HG03342 (cell line): ENCODE measurements around the gene CYBA.
"Not testable (repeated sequence)": the region's sequence is repeated elsewhere in the genome, so short reads cannot be mapped to it uniquely, and the experiment has no call there.

Experiments
- ATAC-seq: cut with Tn5 transposase; IDR thresholded peaks from one replicate; pipeline ENCODE4 v1.9.1; 2021; ENCODE audit warnings: mild to moderate bottlenecking, moderate library complexity; ENCODE audit not compliant: unreplicated experiment

Gene CYBA

DNA sequence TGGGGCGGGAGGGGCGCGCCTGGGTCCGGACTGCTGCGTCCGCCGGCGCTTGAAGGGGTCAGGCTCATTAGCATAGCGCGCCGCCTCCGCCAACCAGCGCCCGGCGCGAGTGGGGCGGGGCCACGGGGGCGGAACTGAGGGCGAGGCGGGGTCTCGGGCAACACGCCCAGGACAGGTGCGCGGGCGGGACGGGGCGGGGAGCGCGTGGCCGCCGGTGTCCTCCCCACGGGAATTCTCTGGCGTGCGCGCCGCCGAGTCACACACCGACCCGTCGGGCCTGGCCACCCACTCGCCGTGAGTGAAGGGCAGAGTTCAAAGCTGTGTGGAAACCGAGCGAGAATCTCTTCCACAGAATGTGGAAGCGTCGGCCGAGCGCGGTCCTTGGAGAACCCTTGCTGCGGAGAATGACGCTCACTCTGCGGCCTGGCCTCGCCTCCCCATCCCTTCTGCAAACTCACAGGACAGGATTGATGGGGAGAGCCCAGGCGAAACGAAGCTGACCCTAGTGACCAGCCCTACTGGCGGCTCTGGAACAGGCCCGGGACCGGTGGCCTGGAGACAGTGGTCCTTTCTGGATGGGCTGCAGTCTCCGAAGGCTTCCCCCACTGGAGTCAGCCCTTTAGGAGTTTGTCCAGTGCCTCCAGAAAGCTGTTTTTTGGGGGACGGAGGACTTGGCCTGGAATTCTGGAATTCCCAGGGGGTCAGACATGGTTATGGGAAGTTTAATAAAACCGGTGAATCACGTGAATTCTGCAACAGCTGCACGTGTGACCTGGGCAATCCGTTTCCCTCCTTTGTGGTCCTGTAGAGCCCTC lies 35.8 kb upstream of the CYBA start, which contains the start of gene SNAI3:
Gene SNAI3, minus strand, starts transcription at position 69 of the 815 bp plus-strand sequence. CDS start 101 bp downstream, outside the sequence.
- peak; percentile 57 for ATAC-seq

DNA sequence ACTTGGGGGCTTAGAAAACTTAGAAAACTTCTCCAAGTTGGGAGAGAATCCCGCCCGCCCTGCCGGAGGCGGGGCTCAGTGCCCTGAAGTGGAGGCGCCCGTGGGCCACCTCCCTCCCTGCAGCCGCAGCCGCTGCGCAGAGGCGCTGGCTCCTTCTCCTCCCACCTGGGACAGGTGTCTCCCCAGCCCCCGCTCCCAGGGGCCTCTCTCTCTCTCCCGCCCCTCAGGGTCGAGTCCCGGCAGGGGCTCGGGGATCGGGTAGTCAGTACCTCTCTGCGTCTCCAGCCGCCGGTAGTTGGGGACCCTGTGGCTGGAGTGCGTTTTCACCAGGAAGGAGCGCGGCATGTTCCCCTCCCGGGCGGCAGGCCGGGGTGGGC lies 35.2 kb upstream of the CYBA start:
- ATAC-seq: peak; percentile 3

DNA sequence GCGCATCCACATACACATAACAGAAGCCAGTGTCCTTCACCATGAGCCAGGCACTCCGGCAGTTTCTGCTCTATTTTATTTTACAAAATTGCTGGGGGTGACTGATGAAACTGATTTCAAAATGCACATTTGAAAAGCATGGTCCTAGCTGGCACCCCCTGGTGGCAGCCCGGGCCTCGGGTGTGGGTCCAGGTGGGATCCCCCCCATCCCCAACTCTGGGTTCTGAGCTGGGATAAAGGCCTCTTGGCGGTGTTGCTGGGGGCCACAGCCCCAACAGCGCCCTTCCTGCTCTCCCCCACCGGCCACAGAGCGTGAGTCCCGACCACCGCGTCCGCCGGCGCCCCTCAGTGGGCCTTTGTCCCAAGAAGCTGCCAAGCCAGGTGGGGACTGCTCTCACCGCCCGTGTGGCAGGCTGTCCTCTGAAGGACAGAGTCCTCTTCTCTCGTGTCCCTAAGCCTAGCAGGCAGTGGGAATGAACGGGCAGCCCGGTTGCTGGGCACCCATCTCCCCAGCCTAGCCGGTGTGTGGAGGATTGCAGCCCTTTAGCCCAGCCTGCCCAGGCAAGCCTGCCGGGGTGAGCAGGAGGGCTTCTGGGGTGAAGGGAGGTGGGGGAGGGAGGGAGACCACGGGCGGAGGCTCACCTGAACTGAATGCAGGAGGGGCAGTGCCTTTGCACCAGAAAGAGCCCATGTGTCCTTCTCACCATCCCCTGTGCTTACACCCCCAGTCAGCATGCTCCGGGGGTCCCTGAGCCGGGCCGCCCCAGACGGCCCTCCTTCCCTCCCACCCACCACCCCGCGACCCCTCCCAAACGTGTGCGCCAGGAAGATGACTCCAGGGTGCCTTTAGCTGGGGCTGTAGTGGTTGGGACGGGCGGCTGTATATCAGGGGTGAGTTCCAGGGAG lies 34.6 kb upstream of the CYBA start:
- no peak for ATAC-seq

DNA sequence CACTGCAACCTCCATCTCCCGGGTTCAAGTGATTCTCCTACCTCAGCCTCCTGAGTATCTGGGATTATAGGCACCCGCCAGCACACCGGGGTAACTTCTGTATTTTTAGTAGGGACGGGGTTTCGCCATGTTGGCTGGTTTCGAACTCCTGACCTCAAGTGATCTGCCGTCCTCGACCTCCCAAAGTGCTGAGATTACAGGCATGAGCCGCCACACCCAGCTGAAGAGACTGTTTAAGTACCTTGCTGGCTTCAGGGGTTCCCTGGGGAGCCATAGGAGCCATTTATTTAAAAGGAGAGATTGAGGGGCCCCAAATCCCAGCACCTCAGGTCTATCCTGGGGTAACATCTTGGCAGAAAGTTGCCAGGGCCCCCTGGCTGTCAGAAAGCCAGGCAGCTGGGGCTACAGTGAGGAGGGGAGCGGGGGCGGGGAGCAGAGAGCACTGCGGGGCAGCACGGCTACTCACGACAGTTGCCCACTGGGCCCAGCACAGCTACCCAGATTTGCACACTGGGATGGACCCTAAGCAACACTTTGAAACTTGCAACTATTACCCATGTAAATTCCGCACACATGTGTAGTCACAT lies 33.8 kb upstream of the CYBA start:
- ATAC-seq: no peak

DNA sequence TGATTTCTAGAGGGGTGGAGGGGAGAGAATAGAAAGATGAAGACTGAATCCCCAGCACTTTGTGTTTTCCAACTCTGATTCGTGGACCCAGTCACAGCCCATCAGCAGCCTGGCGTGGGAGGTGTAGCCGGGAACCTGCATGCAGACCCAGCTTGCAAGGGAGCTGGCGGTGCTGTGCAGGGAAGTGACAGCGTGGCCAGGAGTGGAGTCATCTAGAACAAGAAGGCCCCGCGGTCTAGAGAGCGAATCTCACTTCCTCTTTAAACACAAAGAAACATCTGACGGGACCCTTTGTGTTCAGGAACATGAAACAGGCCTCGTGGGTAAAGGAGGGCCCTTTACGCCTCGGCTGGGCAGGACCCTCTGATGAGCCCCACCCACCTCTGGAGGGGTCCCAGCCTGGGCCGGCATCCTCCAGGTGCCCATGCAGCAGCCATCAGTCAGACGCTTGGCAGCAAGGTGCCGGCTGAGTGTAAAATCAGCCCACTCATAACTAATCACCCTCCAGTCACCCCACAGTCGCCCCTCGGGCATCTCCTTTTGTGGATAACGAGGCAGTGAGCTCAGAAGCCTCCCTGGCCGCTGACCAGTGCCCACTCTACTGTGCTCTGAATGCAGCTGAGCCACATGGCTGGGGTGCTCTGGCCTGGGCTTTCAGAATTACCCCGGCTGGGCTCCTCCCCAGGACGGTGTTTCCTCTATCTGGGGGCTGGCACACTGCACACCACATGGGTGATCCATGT lies 31.0 kb upstream of the CYBA start:
- ATAC-seq: peak; percentile 71

DNA sequence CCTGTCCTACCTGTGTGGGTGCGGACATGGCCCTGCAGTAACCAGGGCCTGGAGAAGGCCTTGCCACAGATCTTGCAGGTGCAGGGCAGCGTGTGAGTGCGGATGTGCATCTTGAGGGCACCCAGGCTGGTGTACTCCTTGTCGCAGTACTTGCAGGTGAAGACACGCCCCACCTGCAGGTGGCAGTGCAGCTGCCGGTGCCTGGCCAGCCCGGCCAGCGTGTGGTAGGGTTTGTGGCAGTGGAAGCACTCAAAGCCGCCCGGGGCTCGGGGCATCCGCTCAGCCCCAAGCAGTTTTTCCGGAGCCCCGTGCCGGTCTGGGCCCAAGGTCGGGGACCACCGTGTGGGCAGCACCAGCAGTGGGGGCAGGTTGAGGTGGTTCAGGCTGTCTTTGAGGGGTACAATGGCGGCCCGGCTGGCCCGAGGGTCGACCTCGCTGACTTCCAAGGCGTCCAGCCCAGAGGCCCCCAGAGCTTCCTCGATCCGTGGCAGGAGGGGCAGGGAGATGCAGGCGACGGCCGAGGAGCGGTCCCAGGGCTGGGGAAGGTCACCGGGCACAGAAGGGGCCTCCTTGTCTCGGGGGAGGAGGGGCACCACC lies 30.3 kb upstream of the CYBA start:
- no peak for ATAC-seq

DNA sequence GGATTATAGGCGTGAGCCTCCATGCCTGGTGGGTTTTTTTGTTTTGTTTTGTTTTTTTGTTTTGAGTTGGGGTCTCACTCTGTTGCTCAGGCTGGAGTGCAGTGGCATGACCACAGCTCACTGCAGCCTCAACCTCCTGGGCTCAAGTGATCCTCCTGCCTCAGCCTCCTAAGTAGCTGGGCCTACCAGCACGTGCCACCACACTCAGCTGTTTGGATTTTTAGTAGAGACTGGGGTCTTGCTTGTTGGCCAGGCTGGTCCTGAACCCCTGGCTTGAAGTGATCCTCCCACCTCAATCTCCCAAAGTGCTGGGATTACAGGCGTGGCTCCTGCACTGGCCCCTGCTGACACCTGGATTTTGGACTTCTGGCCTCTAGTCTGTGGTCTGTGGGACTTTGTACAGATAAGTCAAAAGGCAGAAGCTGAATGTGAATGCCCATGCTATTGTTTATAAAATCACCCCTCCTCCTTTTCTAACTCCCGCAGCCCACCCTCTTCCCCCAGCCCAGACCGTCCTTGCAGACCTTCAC lies 29.8 kb upstream of the CYBA start:
- no peak for ATAC-seq

DNA sequence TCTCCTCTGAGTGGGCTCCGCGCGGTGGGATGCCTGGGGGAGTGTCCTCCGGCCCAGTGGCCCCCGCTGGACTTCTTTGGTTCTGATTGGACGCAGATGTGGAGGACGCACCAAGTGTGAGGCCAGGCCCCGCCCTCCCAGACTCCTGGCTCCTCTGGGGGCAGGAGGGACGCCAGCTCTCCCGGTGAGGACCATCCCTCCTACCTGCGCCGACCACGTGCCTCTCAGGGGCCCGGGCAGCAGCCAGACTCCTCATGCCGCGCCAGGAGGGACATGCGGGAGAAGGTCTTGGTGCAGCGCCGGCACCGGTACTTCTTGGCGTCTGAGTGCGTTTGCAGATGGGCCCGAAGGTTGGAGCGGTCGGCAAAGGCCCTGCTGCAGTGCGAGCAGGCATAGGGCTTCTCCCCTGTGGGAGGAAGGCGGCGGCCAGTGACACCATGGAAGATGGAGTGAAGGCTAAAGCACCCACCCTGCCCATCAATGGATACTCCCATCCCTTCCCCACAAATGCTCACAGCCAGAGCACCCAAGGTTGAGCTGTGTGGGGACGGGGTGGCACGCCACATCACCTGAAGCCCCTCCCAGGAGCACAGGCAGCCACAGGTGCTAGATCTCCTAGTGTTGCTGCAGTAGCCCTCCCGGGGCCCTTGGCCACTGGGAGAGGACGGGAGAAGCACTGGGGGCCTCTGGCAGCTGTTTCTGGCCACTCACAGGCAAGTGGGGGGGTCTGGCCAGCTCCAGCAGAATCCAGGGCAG lies 27.5 kb upstream of the CYBA start:
- ATAC-seq: no peak

DNA sequence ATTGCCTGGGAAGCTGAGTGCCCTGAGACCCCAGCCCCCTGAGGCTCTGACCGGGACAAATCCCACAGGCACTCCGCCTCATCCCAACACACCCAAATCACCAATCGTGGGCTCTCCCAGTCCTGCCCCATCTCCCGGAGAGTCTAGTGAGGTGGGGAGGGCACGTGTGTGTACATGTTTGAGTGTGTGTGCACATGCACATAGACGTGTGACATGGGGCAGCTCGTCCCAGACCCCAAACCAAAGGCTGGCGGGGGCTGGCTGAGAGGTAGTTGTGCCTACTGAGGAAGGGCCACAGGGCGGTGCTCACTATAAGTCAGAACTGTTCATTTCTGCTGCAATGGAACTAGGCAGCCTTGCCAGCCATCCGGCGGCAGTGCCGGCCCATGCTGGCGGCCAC lies 26.9 kb upstream of the CYBA start:
- ATAC-seq: no peak

DNA sequence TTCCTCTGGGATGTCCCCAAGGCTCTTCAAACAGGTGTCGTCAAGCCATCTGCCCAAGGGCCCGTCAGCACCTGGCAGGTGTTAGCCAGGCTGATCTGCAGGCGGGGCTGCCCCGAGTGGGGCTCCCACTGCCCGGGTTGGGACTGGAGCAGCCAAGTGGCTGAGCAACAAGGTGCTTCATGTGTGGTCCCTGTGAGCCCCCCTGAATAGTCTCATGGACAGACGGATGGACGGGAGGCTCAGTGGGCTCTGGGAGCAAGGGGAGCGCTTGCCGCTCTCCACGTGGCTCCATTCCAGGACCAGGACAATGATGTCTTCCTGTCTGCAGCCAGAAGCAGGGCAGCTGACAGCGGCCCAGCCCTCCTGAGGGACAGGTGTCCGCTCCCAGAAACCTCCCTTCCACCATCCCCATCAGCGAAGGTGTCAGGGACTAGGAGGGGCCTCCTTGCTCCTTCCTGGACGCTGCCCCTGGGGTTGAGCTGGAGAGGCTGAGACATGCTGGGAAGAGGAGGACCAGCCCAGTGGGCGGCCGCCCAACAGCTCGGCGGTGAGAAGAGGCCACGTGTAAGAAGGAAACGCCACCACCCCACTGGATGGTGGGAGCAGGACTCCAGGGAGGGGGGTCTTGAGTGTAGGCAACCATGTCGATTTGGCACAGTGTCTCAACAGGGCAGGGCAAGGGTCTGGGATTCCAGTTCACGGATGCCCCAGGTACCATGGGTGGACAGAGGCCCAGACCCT lies 25.8 kb upstream of the CYBA start:
- ATAC-seq: no peak

DNA sequence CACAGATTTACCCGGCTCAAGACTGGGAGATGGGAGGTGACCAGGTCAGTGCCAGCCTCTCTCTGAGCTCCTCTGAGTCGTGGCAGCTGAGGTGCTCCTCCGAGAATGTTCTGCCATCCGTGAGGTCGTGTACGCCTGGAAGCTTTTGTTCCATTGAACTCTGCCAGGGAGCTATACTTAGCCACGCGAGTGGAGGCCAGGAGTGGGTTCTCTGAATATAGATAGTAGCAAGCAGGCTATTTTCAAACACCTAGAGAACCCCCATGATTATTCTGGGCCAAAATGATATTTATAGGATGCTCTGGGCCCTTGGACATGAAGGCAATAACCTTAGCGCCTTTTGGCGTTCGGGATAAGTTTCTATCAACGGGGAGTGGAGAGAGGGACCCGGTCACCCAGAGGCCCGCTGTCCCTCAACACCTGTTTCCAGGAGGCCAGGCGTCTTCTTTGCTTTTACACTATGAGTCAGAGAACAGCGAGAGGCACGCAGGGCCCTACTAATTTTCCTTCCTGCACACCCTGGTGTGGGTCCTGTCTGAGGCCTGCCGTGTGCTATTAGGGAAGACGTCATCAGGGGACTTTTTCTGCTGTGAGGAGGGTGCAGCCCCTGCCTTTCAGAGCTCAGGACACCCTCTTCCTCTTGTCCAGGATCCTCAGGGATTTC lies 23.0 kb upstream of the CYBA start:
- ATAC-seq: no peak

DNA sequence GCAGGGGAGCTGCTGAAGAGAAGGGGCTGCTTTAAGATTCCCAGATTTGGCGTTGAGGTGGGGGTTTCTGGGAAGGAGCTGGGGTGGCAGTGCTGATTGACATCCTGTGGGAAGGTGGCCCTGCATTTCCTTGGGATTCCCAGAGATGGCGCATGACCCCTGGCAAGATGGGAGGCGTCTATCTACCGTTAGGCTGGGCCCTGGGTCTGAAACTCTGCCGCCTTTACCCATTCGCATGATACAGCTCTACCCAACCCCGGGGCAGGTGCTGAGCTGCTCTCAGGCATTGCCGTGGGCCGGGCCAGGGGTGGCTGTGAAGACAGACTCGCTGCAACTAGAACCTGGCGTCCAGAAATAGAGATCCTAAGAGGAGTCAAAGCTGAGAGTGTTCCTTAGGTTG lies 21.9 kb upstream of the CYBA start:
- no peak for ATAC-seq

DNA sequence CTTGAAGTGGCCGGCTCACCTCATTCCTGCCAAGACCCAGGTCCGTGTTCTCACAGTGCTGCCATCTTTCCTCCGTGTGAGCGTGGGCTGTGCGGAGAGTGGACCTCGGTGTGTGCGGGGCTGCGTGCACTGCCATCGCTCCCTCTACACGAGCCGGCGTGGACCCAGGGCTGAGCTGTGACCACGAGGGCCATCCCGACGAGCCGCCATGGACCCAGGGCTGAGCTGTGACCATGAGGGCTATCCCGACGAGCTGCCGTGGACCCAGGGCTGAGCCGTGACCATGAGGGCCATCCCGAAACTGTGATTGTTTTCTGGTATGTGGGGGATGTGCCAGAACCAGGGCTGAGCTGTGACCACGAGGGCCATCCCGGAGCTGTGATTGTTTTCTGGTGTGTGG lies 21.0 kb upstream of the CYBA start:
- no peak for ATAC-seq

DNA sequence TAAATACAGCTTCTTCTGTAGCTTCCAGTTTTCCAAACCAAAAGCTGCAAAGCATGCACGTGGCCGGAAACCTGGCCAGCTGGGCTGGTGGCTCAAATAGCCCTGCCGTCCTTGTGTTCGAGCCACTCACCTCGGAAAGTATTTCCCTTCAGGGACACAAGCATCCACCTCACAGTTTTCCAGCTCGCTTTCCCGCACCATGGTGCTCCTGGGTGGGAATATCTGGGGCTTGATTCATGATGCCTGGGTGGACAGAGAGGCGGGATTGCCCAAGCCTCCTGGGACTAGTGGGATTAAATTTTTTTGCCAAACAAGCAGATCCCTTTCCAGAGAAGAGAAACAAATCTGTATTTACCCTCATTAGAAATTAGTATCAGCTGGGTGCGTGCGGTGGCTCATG lies 19.1 kb upstream of the CYBA start:
- no peak for ATAC-seq

DNA sequence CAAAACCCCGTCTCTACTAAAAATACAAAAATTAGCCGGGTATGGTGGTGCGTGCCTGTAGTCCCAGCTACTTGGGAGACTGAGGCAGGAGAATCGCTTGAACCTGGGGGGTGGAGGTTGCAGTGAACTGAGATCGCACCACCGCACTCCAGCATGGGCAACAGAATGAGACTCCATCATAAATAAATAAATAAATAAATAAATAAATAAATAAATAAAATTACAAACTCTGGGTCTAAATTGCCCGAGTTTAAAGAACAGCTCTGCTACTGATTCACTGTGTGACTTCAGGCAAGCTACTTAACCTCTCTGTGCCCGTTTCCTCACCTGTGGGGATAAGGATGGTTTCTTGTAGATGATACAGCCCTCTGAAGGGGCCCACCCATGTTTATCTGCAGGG lies 18.6 kb upstream of the CYBA start:
- not testable (repeated sequence) for ATAC-seq

DNA sequence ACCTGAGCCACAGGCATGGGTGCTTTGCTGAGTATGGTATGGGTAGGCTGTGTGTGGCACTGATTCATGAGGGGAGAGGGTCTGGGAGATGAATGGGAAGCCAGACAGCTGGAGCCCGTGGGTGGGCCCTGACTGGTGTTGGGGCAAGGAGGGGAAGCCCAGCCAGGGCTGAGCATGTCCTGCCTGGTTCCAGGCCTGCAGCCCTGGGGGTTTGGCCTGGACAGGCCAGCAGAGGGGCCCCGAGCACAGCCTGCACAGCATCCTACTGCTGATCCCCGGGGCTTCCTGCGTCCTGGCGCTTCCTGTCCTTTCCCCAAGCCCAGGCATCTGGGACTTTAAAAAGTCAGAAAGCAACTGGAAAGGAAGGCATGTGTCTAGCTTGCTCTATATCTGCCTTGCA lies 16.6 kb upstream of the CYBA start:
- ATAC-seq: no peak

DNA sequence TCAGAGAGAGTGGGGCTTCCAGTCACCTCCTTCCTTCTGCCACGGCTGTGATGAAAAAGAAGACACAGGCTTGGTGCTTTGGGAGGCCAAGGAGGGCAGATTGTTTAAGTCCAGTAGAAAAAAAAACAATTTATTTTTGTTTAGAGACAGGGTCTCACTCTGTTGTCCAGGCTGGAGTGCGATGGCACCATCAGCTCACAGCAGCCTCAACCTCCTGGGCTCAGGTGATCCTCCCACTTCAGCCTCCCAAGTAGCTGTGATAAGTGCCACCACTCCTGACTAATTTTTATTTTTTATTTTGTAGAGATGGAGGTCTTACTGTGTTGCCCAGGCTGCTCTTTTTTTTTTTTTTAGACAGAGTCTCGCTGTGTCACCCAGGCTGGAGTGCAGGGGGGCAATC lies 14.7 kb upstream of the CYBA start:
- no peak for ATAC-seq

DNA sequence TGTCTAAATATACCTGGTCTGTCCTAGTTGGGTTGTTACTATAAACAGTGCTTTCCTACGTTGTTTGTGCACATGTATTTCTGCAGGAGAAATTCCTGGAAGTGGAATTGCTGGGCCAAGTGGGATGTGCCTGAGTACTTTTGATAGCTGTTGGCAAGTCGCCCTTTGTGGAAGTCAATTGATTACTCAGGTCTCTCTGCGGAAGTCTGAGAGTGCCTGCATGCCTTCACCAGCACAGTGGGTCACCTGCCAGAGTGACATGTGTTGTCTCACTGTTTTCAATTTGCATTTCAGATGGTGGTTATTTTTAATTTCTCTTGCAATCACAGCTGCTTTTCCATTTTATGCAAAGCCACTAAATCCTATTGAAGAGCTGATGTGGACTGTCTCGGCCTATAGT lies 14.3 kb upstream of the CYBA start:
- no peak for ATAC-seq
